Epidermal melanocyte (primary cell): Measurements from ENCODE around the gene ATP13A4.
"Not testable (repeated sequence)": the region's sequence is repeated elsewhere in the genome, so short reads cannot be mapped to it uniquely, and the experiment has no call there.

Experiments used
- DNase-seq: peaks from one replicate; pipeline ENCODE4 v3.0.0; 2011; ENCODE audit warnings: low spot score; ENCODE audit not compliant: insufficient read length

Gene ATP13A4

GRCh38 chr3:193560870-193561269 lies 6.2 kb upstream of the ATP13A4 start:
- DNase-seq, result no peak

GRCh38 chr3:193560091-193560490 lies 5.4 kb upstream of the ATP13A4 start:
- no peak for DNase-seq

GRCh38 chr3:193559100-193559499 lies 4.4 kb upstream of the ATP13A4 start:
- DNase-seq, result no peak

DNA sequence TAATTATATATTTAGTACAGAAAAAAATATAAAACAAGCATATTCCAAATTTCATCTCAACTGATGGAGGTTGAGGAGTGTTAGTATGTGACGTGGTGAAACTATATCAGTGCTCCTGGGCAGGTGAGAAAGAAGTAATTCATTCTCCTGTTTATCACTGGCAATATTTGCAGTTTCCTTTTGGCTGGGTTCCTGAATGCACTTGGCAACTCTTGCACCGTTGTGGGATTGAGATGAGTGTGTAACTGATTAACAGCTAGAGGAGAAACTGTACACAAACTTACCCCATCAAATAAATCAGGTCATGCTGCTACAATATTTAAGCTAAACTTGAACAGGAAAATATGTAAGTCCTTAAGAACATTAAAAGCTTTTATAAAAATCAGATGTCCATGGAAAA lies 2.1 kb upstream of the ATP13A4 start:
- no peak for DNase-seq

- DNase-seq, result no peak
Measured at GRCh38 chr3:193553586-193553985, 1.1 kb downstream of the ATP13A4 start.

DNA sequence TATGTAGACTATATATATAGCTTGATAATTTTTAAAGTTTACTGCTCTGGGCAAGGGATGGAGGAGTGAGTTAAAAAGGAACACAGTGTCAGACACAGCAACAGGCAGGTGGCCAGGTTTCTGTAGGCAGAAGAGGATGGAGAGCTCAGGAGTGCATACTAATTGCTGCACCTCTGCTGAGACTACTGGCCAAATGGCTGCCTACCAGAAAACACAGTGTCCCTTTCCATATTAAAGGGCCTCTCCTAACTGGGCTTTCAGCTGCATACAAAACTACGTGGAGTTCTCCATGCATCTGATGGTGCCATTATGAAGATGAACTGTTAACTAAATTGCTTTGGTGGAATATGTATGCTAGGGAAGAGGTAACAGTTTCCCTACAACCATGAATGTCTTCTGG lies 1.8 kb downstream of the ATP13A4 start:
- DNase-seq, result no peak

DNA sequence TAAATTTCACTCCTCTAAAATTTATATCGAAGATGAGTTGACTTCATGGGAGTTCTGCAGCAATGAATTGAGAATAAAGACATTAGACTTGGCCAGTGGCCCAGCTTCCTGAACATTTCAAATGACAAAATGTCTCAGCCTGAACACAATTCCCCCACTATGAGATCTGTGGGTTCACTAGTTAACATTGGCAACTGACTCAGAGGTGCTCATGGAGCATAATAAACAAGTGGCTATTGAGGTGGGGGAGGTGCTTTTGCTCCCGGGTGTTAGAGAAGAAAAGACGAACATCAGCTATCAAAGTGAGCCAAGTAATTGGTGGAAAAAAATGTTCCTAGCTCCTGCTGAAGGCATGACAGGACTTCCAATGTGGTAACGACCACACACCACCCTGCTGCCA lies 6.3 kb downstream of the ATP13A4 start:
- no peak for DNase-seq

DNA sequence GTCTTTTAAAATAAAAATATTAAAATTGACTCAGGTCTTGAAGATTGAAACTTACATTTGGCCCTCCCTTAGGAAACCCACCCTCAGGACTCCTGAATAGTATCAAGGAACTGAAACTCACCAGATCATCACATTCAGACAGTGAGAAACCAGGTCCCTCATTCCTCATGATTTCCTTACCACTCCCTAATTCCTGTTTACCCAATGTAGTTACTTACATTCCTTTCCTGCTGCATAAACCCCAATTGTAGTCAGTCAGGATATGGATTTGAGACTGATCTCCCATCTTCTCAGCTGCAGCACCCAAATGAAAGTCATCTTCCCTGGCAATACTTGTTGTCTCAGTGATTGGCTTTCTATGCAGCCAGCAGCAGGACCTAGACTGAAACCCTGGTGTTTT lies 8.6 kb downstream of the ATP13A4 start:
- DNase-seq, result no peak

DNA sequence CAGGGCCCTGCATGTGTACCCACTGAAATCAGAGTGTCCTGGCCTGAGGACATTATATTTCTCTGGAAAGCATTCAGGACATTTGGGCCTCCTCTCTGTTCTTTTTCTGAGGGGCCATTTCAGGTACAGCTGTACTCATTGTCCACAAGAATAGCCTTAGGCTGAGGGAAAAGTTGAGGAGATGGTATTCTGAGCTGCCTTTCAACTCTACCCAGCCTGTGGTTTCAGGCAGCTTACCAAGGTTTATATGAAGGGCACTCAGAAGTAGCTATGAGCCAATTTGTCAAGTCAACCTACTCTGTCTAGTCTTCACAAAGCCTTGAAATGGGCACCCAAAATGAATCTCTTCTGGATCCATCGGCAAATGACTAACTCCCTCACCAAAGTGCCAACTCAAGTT lies 9.4 kb downstream of the ATP13A4 start:
- DNase-seq, result no peak

GRCh38 chr3:193544289-193544688 lies 10.4 kb downstream of the ATP13A4 start:
- DNase-seq, result no peak

- no peak for DNase-seq
Measured at GRCh38 chr3:193530231-193531165, 24.2 kb downstream of the ATP13A4 start.

- DNase-seq, result not testable (repeated sequence)
Measured at GRCh38 chr3:193526085-193526484, 28.6 kb downstream of the ATP13A4 start.

- DNase-seq, result no peak
Measured at GRCh38 chr3:193522473-193522872, 32.2 kb downstream of the ATP13A4 start.

GRCh38 chr3:193520738-193521137 lies 34.0 kb downstream of the ATP13A4 start:
- DNase-seq, result no peak

DNA sequence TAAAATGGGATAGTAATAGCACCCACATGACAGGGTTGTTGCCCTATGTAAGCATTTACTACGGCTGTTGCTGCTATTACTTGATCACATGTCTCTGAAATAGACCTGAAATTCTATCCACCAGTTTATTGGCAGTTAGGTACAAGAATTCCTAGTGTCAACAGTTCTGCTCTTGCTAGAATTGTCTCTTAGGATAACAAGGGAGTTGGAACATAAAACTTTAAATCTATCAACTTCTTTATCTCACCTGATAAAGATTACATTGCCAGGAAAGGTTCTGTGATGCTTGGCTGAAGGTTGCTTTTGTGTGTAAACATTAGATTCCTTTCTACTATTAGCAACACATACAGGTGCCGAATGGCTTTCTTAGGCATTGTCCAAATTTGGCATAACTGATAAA lies 38.7 kb downstream of the ATP13A4 start:
- no peak for DNase-seq

DNA sequence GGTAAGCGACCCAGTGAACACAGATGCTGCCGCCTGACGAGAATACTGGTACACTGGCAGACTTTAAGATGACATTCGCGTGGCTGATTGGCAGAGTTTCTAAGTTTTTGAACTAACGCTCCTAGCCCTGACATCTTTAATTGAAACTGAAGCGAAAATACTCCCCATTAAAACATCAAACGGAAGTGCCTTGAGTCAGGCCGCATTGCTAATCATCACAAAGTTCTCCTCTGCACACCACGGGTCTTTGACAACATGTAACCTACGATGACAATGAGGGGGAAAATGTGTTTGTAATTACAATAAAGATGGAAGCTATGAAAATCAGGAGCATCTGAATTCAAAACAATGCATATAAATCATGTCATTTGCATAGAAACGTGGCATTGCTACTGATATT lies 44.5 kb downstream of the ATP13A4 start:
- no peak for DNase-seq

- no peak for DNase-seq
Measured at GRCh38 chr3:193509103-193509965, 45.4 kb downstream of the ATP13A4 start.

DNA sequence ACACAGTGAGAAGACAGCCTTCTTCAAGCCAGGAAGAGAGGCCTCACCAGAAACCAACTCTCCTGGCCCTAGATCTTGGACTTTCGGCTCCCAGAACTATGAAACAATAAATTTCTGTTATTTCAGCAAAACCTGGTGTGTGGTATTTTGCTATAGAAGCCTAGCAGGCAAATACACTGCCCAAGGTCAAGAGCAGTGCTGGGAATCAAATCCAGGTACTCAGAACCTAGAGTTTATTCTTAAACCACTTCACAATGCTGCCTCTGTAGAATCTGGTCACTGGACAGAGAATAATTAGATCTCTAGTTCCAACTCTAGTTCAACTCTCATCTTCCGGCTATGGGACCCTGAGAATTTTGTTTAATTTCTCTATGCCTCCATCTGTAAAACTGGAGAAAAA lies 46.6 kb downstream of the ATP13A4 start:
- no peak for DNase-seq

DNA sequence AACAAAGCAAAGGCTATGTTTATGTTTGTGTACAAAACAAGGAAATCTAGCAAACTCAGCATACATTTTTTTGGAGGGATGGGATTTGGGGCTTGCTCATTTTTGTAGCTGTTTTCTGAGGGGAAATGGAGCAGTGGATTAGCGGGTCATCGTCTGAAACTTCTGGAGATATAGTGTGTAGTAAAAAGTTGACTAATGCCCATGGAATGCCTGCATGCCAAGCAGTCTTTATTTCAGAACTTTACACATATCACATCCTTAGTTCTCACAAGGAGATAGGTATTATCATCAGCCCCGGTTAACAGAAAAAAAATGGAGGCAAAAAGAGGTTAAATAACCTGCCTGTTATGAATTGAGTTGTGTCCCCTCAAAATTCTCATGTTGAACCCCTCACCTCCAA lies 47.1 kb downstream of the ATP13A4 start:
- DNase-seq, result no peak

DNA sequence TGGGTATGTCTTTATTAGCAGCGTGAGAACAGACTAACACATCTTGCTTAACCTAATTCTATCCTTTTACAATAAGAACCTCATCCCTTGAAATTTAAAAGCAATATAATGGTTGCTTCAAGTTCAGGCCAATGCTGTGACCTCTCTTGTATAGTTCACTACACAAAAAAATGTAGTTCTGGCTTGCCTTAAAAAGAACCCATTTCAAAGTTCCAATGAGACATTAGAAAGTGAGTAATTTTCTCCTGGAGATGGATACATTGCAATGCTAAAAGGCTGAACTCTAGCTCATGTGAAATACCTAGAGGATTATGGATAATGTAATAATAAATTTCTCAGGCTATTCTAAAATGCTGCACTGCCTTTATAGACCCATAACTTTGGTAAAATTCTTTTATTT lies 47.8 kb downstream of the ATP13A4 start:
- no peak for DNase-seq

DNA sequence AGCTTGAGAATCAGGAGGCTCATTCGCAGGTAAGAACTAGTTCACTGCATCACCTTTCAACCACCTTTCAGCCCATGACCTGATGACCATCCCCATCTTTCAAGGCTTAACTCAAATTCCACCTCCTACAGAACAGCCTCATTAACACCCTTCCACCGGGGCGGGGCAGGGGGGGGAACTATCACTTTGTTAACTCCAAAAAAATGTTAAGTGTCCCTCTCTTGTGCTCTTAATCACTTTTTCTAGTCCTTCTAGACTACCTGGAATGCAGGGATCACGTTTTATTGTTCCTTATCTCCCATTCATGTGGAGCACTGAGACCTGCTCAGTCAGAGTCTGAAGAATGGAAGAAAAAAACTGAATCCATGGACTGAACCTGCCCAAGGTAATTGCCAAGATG lies 51.8 kb downstream of the ATP13A4 start:
- no peak for DNase-seq

DNA sequence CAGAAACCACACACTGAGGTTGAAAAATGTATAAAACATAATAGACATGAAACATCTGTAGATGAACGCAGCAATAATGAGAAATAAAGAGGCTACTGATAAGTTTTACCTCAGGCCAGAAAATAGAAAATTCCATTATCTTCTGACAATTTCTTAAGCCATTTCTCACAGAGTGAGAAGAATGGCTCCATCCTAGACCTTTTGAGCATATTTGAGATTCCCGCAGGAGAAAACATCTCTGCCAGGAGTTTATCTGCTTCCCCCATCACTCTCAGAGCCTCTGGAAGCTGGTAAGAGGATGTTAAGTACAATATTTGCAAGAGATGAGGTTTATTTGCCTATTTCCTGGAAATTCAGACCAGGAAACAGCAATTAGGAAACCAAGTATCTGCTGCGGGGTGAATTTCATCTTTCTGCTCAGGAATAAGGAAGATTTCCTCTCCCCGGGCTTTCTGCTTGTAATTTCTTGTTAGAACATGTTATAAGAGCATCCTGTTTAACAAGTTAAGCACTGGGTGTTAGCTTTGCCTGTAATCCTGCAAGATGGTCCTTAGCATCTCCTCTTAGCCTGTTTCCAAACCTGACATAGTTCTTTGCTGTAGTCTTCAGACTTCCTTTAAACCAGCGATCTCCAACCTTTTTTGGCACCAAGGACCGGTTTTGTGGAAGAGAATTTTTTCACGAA lies 54.8 kb downstream of the ATP13A4 start:
- DNase-seq, result no peak
